Effector memory CD4-positive, alpha-beta T cell (primary cell): ENCODE results near the gene NEK2.
"Not testable (repeated sequence)": the region's sequence is repeated elsewhere in the genome, so short reads cannot be mapped to it uniquely, and the experiment has no call there.

Experiments
- DNase-seq, 3 donors: peaks; one replicate each; pipeline ENCODE4 v3.0.0-alpha.2; 2020
- H3K27ac ChIP-seq: 2 replicates; pipeline ENCODE4 v1.7.0; 2013; ENCODE audit warnings: mild to moderate bottlenecking, low read length, moderate library complexity; ENCODE audit not compliant: insufficient read depth, poor library complexity, severe bottlenecking
- H3K27me3 ChIP-seq: replicated peaks from 2 replicates; pipeline ENCODE4 v1.7.0; 2013; ENCODE audit warnings: mild to moderate bottlenecking, low read length; ENCODE audit not compliant: insufficient read depth, control insufficient read depth, poor library complexity, severe bottlenecking
- H3K36me3 ChIP-seq: 2 replicates; pipeline ENCODE4 v1.7.0; 2013; ENCODE audit warnings: mild to moderate bottlenecking, low read length, moderate library complexity; ENCODE audit not compliant: control insufficient read depth, insufficient read depth
- H3K4me1 ChIP-seq: 2 replicates; pipeline ENCODE4 v1.7.0; 2013; ENCODE audit warnings: low read length, mild to moderate bottlenecking; ENCODE audit not compliant: control insufficient read depth, insufficient read depth, poor library complexity, severe bottlenecking
- H3K4me3 ChIP-seq: 2 replicates; pipeline ENCODE4 v1.7.0; 2013; ENCODE audit warnings: low read length, low read depth, mild to moderate bottlenecking; ENCODE audit not compliant: insufficient read depth, poor library complexity, severe bottlenecking
- H3K9me3 ChIP-seq: 2 replicates; pipeline ENCODE4 v1.7.0; 2013; ENCODE audit warnings: mild to moderate bottlenecking, low read length, moderate library complexity; ENCODE audit not compliant: control insufficient read depth

The NEK2 gene

DNA sequence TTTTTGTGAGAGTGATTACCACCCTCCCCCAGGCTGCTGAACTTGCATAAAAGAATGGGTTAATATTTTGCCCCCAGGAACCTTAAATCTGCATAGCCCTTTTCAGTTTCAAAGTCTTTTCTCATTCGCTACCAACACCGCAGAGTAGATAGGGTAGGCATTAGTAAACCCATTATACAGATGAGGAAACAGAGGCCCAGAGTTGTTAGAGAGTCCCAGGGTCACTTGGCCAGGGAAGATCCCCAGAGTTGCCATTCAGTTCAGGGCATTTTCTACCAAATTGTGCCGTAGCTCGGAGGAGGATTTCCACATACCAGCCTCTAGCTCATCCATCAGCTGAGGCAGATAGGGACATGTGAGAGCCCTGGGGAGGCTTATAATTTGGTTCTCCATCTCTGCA lies 40.5 kb downstream of the NEK2 start:
- no peak overlapping the region for H3K27ac ChIP-seq

GRCh38 chr1:211634461-211634860 lies 41.0 kb downstream of the NEK2 start:
- DNase-seq = no peak
- H3K27ac ChIP-seq = no peak overlapping the region
- H3K27me3 ChIP-seq = no peaks in the 10 kb centered on the region

More for the DNA sequence above, 40.5 kb downstream of the NEK2 start:
- H3K9me3 ChIP-seq = no peaks in the 10 kb centered on the region
- H3K36me3 ChIP-seq = no peaks in the 10 kb centered on the region
- no peak overlapping the region for H3K4me3 ChIP-seq
- DNase-seq = no peak
- H3K27me3 ChIP-seq = no peaks in the 10 kb centered on the region
- no peaks in the 10 kb centered on the region for H3K4me1 ChIP-seq

GRCh38 chr1:211633524-211633846 lies 41.9 kb downstream of the NEK2 start:
- no peak for DNase-seq
- H3K27ac ChIP-seq = no peak overlapping the region
- no peaks in the 10 kb centered on the region for H3K36me3 ChIP-seq
- no peaks in the 10 kb centered on the region for H3K9me3 ChIP-seq
- no peaks in the 10 kb centered on the region for H3K4me1 ChIP-seq
- no peaks in the 10 kb centered on the region for H3K27me3 ChIP-seq
- H3K4me3 ChIP-seq = no peak overlapping the region

More at GRCh38 chr1:211634461-211634860, 41.0 kb downstream of the NEK2 start:
- no peak overlapping the region for H3K4me3 ChIP-seq
- no peaks in the 10 kb centered on the region for H3K36me3 ChIP-seq
- H3K4me1 ChIP-seq = no peaks in the 10 kb centered on the region
- H3K9me3 ChIP-seq = no peaks in the 10 kb centered on the region

DNA sequence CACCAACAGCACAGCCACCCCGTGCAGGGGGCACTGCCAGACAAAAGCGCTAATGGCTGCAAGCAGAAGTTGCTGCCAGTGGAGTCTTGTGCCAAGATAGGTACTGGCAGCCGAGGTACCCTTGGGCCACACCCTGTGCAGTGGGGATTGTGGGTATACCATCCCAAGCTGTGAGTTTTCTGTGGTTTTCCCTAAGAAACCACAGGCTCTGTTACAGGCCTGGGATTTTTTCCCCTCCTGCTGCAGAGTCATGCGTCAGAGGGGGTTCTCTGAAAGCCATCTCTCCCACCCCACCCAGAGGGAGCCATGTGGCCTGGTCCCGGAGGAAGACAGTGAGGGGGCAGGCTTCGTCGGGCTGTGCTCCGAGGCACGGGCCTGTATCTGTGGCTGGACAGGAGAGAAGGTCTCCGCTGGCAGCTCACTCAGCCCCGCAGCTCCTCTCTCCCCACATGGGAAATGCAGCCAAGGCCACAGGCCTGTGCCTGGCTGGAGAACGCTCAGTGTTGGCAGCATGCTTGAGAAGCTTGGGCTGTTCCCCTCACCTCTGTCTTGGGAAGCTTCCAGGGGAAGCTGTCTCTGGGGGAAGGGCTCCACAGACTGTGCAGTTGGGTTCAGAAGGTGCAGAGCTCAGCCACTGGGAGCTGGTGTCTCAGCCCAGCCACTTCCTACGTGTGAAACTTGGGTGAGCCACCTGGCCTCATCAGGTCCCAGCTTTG lies 42.5 kb downstream of the NEK2 start:
- DNase-seq = no peak
- H3K27me3 ChIP-seq = no peaks in the 10 kb centered on the region
- no peak overlapping the region for H3K27ac ChIP-seq
- H3K4me3 ChIP-seq = no peak overlapping the region
- H3K36me3 ChIP-seq = no peaks in the 10 kb centered on the region
- H3K9me3 ChIP-seq = no peaks in the 10 kb centered on the region
- no peaks in the 10 kb centered on the region for H3K4me1 ChIP-seq

DNA sequence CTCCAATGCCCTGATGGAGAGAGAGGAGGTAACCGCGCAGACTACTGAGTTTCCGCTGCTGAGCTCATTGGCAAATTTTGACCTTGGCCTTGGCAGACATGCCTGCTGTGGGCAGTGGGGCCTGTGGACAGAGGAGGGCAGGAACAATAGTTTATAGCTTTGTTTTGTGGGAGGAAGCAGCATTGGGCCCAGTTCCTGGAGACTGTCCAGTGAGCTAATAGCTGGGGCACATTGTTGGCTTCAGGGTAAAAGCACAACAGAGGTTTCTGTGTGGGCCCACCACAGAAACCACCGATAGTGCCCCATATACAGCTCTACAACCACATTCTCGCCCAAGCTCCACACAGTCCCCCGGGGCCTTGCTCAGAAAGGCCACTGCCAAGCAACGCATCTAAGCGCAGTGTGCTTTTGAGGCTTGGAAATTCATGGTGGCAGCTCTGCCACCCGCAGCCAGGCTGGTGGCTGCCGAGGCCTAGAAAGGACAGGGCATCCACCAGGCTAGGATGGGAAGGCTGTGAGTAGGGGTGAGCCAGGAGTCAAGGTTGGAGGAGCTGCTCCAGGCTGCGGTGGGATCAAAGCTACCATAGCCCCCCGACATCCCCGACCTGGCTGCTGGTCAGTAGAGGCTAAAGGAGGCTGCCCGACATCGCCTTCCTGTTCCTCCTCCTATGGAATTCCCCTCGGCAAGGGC lies 43.2 kb downstream of the NEK2 start:
- H3K4me1 ChIP-seq = no peaks in the 10 kb centered on the region
- no peak overlapping the region for H3K4me3 ChIP-seq
- H3K27ac ChIP-seq = no peak overlapping the region
- H3K36me3 ChIP-seq = no peaks in the 10 kb centered on the region
- no peak for DNase-seq
- H3K27me3 ChIP-seq = no peaks in the 10 kb centered on the region
- H3K9me3 ChIP-seq = no peaks in the 10 kb centered on the region

- no peak overlapping the region for H3K27ac ChIP-seq
- H3K4me1 ChIP-seq = no peaks in the 10 kb centered on the region
- H3K4me3 ChIP-seq = no peak overlapping the region
- DNase-seq = no peak
- H3K9me3 ChIP-seq = no peaks in the 10 kb centered on the region
- H3K36me3 ChIP-seq = no peaks in the 10 kb centered on the region
- no peaks in the 10 kb centered on the region for H3K27me3 ChIP-seq
Observed at GRCh38 chr1:211631168-211631567, 44.3 kb downstream of the NEK2 start.

DNA sequence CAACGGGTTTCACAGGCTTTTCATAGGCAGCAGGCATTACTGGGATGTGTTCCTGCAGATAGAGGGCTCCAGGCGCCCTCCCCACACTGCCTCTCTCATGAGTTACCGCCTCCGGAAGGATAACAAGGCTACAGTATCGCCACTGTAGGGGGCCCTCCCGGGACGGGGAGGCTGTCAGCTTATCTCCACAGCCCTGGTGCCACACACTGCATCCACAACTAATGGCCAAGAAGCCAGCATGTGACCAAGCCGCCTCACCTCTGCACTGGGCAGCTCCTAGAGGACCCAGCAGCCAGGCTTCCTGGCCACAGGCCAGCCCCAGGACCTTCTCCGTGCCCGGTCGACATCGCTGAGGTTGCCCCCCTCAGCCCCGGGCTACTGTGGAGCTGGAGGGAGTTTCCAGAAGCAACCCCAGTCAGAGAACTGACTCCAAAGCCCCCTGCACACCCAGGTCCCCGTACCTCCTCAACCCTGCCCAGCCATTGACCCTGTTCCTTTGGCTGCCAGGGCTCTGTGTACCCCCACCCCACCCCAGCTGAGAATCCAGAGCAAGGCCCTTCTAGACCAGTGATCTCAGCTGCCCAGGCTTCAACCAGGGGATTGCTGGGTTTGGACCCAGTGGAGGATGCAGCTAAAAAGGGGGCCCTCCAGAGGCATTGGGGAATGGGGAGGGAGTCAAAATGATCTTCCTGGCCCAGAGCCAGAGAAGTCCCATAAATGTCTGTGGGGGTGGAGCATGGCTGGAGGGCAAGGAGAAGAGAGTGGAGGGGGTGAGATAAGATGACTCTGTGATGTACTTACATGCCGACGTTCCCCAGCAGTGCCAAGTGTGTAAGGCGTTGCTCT lies 45.0 kb downstream of the NEK2 start:
- Histone ChIP-seq H3K4me1 (no peaks in the 10 kb centered on the region), H3K27ac (no peak overlapping the region), H3K4me3 (no peak overlapping the region), H3K27me3 (no peaks in the 10 kb centered on the region), H3K36me3 (no peaks in the 10 kb centered on the region), H3K9me3 (no peaks in the 10 kb centered on the region)
- no peak for DNase-seq

- DNase-seq = no peak
- Histone ChIP-seq H3K9me3 (no peaks in the 10 kb centered on the region), H3K4me3 (no peak overlapping the region), H3K27me3 (no peaks in the 10 kb centered on the region), H3K27ac (no peak overlapping the region), H3K36me3 (no peaks in the 10 kb centered on the region), H3K4me1 (no peaks in the 10 kb centered on the region)
Observed at GRCh38 chr1:211628417-211628816, 47.0 kb downstream of the NEK2 start.

- DNase-seq = no peak
- Histone ChIP-seq H3K27me3 (no peaks in the 10 kb centered on the region), H3K4me3 (no peak overlapping the region), H3K9me3 (no peaks in the 10 kb centered on the region), H3K27ac (no peak overlapping the region), H3K36me3 (no peaks in the 10 kb centered on the region), H3K4me1 (no peaks in the 10 kb centered on the region)
Observed at GRCh38 chr1:211627259-211627658, 48.2 kb downstream of the NEK2 start.

GRCh38 chr1:211625866-211626265 lies 49.6 kb downstream of the NEK2 start:
- not testable (repeated sequence) for DNase-seq, H3K36me3 ChIP-seq, H3K9me3 ChIP-seq, H3K4me3 ChIP-seq, H3K27ac ChIP-seq, H3K27me3 ChIP-seq, H3K4me1 ChIP-seq
